Pancreas (tissue), 10 donors: ENCODE data around the gene TMEM63A. TPM values are rescaled to one million over a fixed set of nuclear protein-coding genes. Genes with fewer than 3 reads are reported as not detected.

Experiments
- ATAC-seq, 4 donors: fragments of 200-7000 bp; cut with Tn5 transposase; one replicate each; pipeline versions ENCODE4 v1.8.0 to v1.9.1; 2020; ENCODE audit warnings: mild to moderate bottlenecking in 4 of 4, moderate library complexity in 4 of 4
- DNase-seq, 6 donors: peaks; one replicate each; pipeline ENCODE4 v3.0.0-alpha.2; 2020
- FAIRE-seq: peaks from 2 replicates; lab custom pipeline; 2012; peaks lifted over from hg19 to GRCh38; lab: Jason Lieb, UNC
- H3K27ac ChIP-seq, 4 donors: fragments of 200-600 bp; sonication (generic); 1 replicate in 3 of 4; 2 replicates in 1 of 4; pipeline versions ENCODE4 v1.5.0 to v1.8.0; 2020
- H3K27me3 ChIP-seq, 4 donors: fragments of 200-600 bp; one replicate each; pipeline ENCODE4 v1.8.0; 2021
- H3K36me3 ChIP-seq, 3 donors: fragments of 200-600 bp; sonication (generic) in 1 of 3; one replicate each; pipeline versions ENCODE4 v1.5.0 to v1.8.0; 2020 to 2021
- H3K4me1 ChIP-seq, 3 donors: fragments of 200-600 bp; one replicate each; pipeline ENCODE4 v1.8.0; 2021
- H3K4me3 ChIP-seq, 4 donors: fragments of 200-600 bp; sonication (generic) in 2 of 4; one replicate each; pipeline versions ENCODE4 v1.5.0 to v1.8.0; 2020 to 2021
- H3K9me3 ChIP-seq, 4 donors: fragments of 200-600 bp; one replicate each; pipeline ENCODE4 v1.8.0; 2021
- WGBS, 2 donors: extraction: QIAGEN DNeasy Blood & Tissue Kit; methylation state at CpG; one replicate each; pipeline ENCODE4 v1.1.7; 2013; 5-methylcytosine and 5-hydroxymethylcytosine counted together
- intact Hi-C, 3 donors: fragments of 100-400 bp; cut with DNase I; formaldehyde crosslinking; loops; one replicate each; pipeline versions ENCODE4 v1.11.1 to v1.14.2; 2022
- polyA plus RNA-seq, 2 donors: library from polyadenylated mRNA; stranded (reverse); fragments of 200-250 nt; gene quantifications; one replicate each; pipeline ENCODE4 v1.2.3, GENCODE V29; 2013
- total RNA-seq, 6 donors: library from RNA; stranded (reverse); fragmentation: NEBNext Ultra II Directional in 4 of 6; extraction: Animal tissue kit (Norgen Biotek cat#: 25700) in 4 of 6; gene quantifications; one replicate each; pipeline versions ENCODE4 v1.2.1 to v1.2.4, GENCODE V29; 2021 to 2023
- TF ChIP-seq, protein P1 (sequence below), 4 donors: fragments of 200-600 bp; sonication (generic) in 3 of 4; IDR thresholded peaks; one replicate each; pipeline versions ENCODE4 v1.5.0 to v1.8.0; 2021; ENCODE audit warnings: antibody characterized with exemption in 4 of 4
- donor health status: healthy with polysubstance abuse.
- donor health status: DM: no; HTN: no; CAD: no; lungs with moderate emphysema.
- donor health status: DM: no; HTN: no; CAD: no.
- donor health status: control.
- donor health status: control.
- donor health status: Bipolar disorder and iron deficiency.
- donor health status: DM: yes; HTN: yes; CAD: no.
- donor health status: DM: no; HTN: no; CAD: no.
- donor health status: DM: no; HTN: no; CAD: no.
- donor health status: DM: yes; HTN: yes; CAD: no.

The TMEM63A gene
- total and polyA plus RNA-seq, 8 donors: 56.3 to 185 (median 84.0) TPM

DNA sequence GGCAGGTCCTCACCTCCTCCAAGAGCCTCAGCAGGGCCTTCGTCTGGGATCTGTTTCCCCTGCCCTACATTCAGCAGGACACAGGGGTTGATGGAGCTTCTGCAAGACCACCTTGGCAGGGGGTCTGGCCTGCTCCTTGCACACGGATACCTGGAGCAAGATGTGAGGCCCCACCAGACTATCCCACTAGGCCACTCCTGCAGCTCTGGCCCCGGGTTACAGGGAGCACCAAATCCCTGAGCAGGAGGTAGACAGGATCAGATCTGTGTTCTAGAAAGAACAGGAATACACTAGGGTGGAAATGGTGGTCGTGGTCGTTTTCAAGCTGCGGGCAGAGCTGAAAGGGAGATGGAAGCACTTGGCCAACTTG is 38.8 kb downstream of the TMEM63A start:
- Histone ChIP-seq H3K36me3 (peaks cover 0 to 69% (median 39%) of the 10 kb centered on the region in 3 donors), H3K27me3 (no peaks in the 10 kb centered on the region), H3K27ac (no peak overlapping the region), H3K4me3 (no peak overlapping the region), H3K9me3 (no peaks in the 10 kb centered on the region), H3K4me1 (peaks cover 6 to 14% (median 9%) of the 10 kb centered on the region in 3 donors)
- peak in 1 of 6 donors; percentile 35 for DNase-seq
- TF ChIP-seq, protein P1, sequence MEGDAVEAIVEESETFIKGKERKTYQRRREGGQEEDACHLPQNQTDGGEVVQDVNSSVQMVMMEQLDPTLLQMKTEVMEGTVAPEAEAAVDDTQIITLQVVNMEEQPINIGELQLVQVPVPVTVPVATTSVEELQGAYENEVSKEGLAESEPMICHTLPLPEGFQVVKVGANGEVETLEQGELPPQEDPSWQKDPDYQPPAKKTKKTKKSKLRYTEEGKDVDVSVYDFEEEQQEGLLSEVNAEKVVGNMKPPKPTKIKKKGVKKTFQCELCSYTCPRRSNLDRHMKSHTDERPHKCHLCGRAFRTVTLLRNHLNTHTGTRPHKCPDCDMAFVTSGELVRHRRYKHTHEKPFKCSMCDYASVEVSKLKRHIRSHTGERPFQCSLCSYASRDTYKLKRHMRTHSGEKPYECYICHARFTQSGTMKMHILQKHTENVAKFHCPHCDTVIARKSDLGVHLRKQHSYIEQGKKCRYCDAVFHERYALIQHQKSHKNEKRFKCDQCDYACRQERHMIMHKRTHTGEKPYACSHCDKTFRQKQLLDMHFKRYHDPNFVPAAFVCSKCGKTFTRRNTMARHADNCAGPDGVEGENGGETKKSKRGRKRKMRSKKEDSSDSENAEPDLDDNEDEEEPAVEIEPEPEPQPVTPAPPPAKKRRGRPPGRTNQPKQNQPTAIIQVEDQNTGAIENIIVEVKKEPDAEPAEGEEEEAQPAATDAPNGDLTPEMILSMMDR (IDR thresholded peaks at IDR 0.05): no peak
- ATAC-seq: no peak
- intact Hi-C loops: loop anchor here in 1 of 3 donors (5.0 kb wide), 1 partner anchor 61 kb away; no protein-coding TSS in a partner anchor
- FAIRE-seq: no peak
- WGBS, 2 donors: 72 to 81% methylated on average over 6 of the region's 6 CpGs

- Histone ChIP-seq H3K36me3 (peaks cover 0 to 73% (median 40%) of the 10 kb centered on the region in 3 donors), H3K27me3 (no peaks in the 10 kb centered on the region), H3K4me3 (no peak overlapping the region), H3K27ac (no peak overlapping the region), H3K4me1 (peaks cover 2 to 9% (median 9%) of the 10 kb centered on the region in 3 donors), H3K9me3 (no peaks in the 10 kb centered on the region)
- ATAC-seq (no peak), DNase-seq (peak in 1 of 6 donors; percentile 35), FAIRE-seq (no peak)
- TF ChIP-seq, protein P1 (IDR thresholded peaks at IDR 0.05): no peak
- WGBS, 2 donors: 74 to 82% methylated on average over 6 of the region's 6 CpGs
- intact Hi-C loops: loop anchor here in 1 of 3 donors (5.0 kb wide), 1 partner anchor 61 kb away; no protein-coding TSS in a partner anchor
Measured at GRCh38 chr1:225842788-225843425, 39.3 kb downstream of the TMEM63A start.

GRCh38 chr1:225842074-225842473 is 40.1 kb downstream of the TMEM63A start:
- peaks cover 0 to 70% (median 40%) of the 10 kb centered on the region in 3 donors for H3K36me3 ChIP-seq
- peaks cover 0 to 4% (median under 1%) of the 10 kb centered on the region in 3 donors for H3K4me1 ChIP-seq
- peak in 1 of 6 donors; percentile 53 for DNase-seq
- no peak overlapping the region for H3K4me3 ChIP-seq
- intact Hi-C loops: loop anchor here in 1 of 3 donors (5.0 kb wide), 1 partner anchor 60 kb away; no protein-coding TSS in a partner anchor
- ATAC-seq: no peak
- 70 to 78% methylated on average over 12 of the region's 12 CpGs for WGBS, 2 donors
- H3K9me3 ChIP-seq: no peaks in the 10 kb centered on the region
- TF ChIP-seq, protein P1 (IDR thresholded peaks at IDR 0.05): no peak
- FAIRE-seq: no peak
- no peak overlapping the region for H3K27ac ChIP-seq
- no peaks in the 10 kb centered on the region for H3K27me3 ChIP-seq

GRCh38 chr1:225840713-225841112 is 41.5 kb downstream of the TMEM63A start:
- H3K27me3 ChIP-seq: no peaks in the 10 kb centered on the region
- H3K4me1 ChIP-seq: peaks cover 0 to 5% (median under 1%) of the 10 kb centered on the region in 3 donors
- intact Hi-C loops: loop anchor here in 1 of 3 donors (5.0 kb wide), 1 partner anchor 58 kb away; no protein-coding TSS in a partner anchor
- DNase-seq (peak in 1 of 6 donors; percentile 3), ATAC-seq (no peak), FAIRE-seq (no peak)
- H3K36me3 ChIP-seq: peaks cover 0 to 57% (median 28%) of the 10 kb centered on the region in 3 donors
- H3K4me3 ChIP-seq: no peak overlapping the region
- H3K27ac ChIP-seq: no peak overlapping the region
- no peaks in the 10 kb centered on the region for H3K9me3 ChIP-seq
- TF ChIP-seq, protein P1 (IDR thresholded peaks at IDR 0.05): no peak
- WGBS, 2 donors: 87 to 93% methylated on average over 4 of the region's 4 CpGs
